ENCODE data around the gene HECTD3. TPM values are rescaled to one million over a fixed set of nuclear protein-coding genes. Genes with fewer than 3 reads are reported as not detected.

The HECTD3 gene
- total RNA-seq = 32.1 TPM

- no peaks in the 10 kb centered on the region for H3K9me3 ChIP-seq
- H3K4me3 ChIP-seq = peak within 1 kb of the TSS; percentile 70 to 86
- DNase-seq (ENCODE audit: low spot score in 2 of 2) = peak in 1 of 2 donors; percentile 86
- intact Hi-C loops (cut with DNase I) = loop anchor here (2.0 to 5.0 kb wide), 5 partner anchors 24 to 561 kb away; partner anchors contain the start of genes BEST4, EIF2B3 and RNU5D-1
- H3K27me3 ChIP-seq = no peaks in the 10 kb centered on the region
- H3K27ac ChIP-seq = peak within 1 kb of the TSS; percentile 65 to 81
- TF ChIP-seq CTCF (IDR thresholded peaks at IDR 0.05) = no peak
- H3K36me3 ChIP-seq = peaks cover 35 to 36% of the 10 kb centered on the region in 2 donors
- peaks cover 20 to 31% of the 10 kb centered on the region in 2 donors for H3K4me1 ChIP-seq
Measured at GRCh38 chr1:45010855-45011811, at the start of gene HECTD3. Gene HECTD3, minus strand, starts transcription at chr1:45011324. Its CDS starts 67 bp downstream, at chr1:45011257.

- H3K36me3 ChIP-seq = peaks cover 3 to 10% of the 10 kb centered on the region in 2 donors
- no peaks in the 10 kb centered on the region for H3K9me3 ChIP-seq
- no peak overlapping the region for H3K27ac ChIP-seq
- DNase-seq (ENCODE audit: low spot score in 2 of 2) = no peak
- intact Hi-C loops (cut with DNase I) = no loop called here
- no peak for TF ChIP-seq CTCF (IDR thresholded peaks at IDR 0.05)
- H3K4me3 ChIP-seq = no peak overlapping the region
- no peaks in the 10 kb centered on the region for H3K4me1 ChIP-seq
- H3K27me3 ChIP-seq = no peaks in the 10 kb centered on the region
Measured at GRCh38 chr1:45059829-45060228, 48.7 kb upstream of the HECTD3 start.

GRCh38 chr1:45057542-45057941, 46.4 kb upstream of the HECTD3 start:
- no peak for TF ChIP-seq CTCF (IDR thresholded peaks at IDR 0.05)
- intact Hi-C loops (cut with DNase I) = no loop called here
- H3K27me3 ChIP-seq = no peaks in the 10 kb centered on the region

GRCh38 chr1:45051005-45051772, 40.1 kb upstream of the HECTD3 start:
- no peaks in the 10 kb centered on the region for H3K4me1 ChIP-seq
- H3K27ac ChIP-seq = no peak overlapping the region
- no peaks in the 10 kb centered on the region for H3K36me3 ChIP-seq
- no peaks in the 10 kb centered on the region for H3K27me3 ChIP-seq
- DNase-seq (ENCODE audit: low spot score in 2 of 2) = no peak
- H3K4me3 ChIP-seq = no peak overlapping the region
- intact Hi-C loops (cut with DNase I) = no loop called here
- no peaks in the 10 kb centered on the region for H3K9me3 ChIP-seq
- no peak for TF ChIP-seq CTCF (IDR thresholded peaks at IDR 0.05)

More at GRCh38 chr1:45057542-45057941, 46.4 kb upstream of the HECTD3 start:
- no peak for DNase-seq (ENCODE audit: low spot score in 2 of 2)
- peaks cover 3 to 10% of the 10 kb centered on the region in 2 donors for H3K36me3 ChIP-seq
- no peaks in the 10 kb centered on the region for H3K9me3 ChIP-seq
- H3K4me1 ChIP-seq = no peaks in the 10 kb centered on the region
- H3K4me3 ChIP-seq = no peak overlapping the region
- no peak overlapping the region for H3K27ac ChIP-seq

- H3K27ac ChIP-seq = no peak overlapping the region
- H3K36me3 ChIP-seq = no peaks in the 10 kb centered on the region
Measured at GRCh38 chr1:45047032-45047431, 35.9 kb upstream of the HECTD3 start.

More at GRCh38 chr1:45047032-45047431, 35.9 kb upstream of the HECTD3 start:
- H3K4me3 ChIP-seq = no peak overlapping the region
- no peak for DNase-seq (ENCODE audit: low spot score in 2 of 2)
- TF ChIP-seq CTCF (IDR thresholded peaks at IDR 0.05) = no peak
- H3K9me3 ChIP-seq = no peaks in the 10 kb centered on the region
- intact Hi-C loops (cut with DNase I) = no loop called here
- H3K4me1 ChIP-seq = no peaks in the 10 kb centered on the region
- no peaks in the 10 kb centered on the region for H3K27me3 ChIP-seq
